K562 (cell line): ENCODE results near the gene RASL12. TPM values are rescaled to one million over a fixed set of nuclear protein-coding genes. Genes with fewer than 3 reads are reported as not detected.
A peak's percentile ranks its signal among the peaks of the same experiment; 100 is the strongest.

Experiments
- ATAC-seq: fragments of 200-7000 bp; cut with Tn5 transposase; 3 replicates; pipeline ENCODE4 v1.9.1; 2020; ENCODE audit warnings: moderate library complexity
- BruUV-seq: library from RNA; stranded (reverse); fragments of 400-500 nt; replicated peaks from 2 replicates; lab custom pipeline; 2021; lab: Mats Ljungman, UMichigan
- CTCF ChIA-PET: fragments of 300-600 bp; formaldehyde crosslinking; extraction: SDS; loops from one replicate; lab custom pipeline; 2021; ENCODE audit warnings: low intra/inter-chr PET ratio; lab: Yijun Ruan, JAX
- POLR2A ChIA-PET: fragments of 300-600, 350-650 bp; sonication (Branson Sonifier 250); formaldehyde crosslinking; extraction: SDS; loops from one replicate; lab custom pipeline; 2021; ENCODE audit warnings: antibody characterized with exemption, inconsistent platforms; lab: Yijun Ruan, JAX
- DNase-seq, 4 experiments: peaks; one replicate each; pipeline versions ENCODE4 v3.0.0 to v3.0.0-alpha.2; 2011 to 2018; ENCODE audit warnings: low spot score in 3 of 4, mixed read lengths in 3 of 4; ENCODE audit errors: extremely low read depth in 1 of 4
- FAIRE-seq: peaks from 2 replicates; lab custom pipeline; 2011; peaks lifted over from hg19 to GRCh38; lab: Jason Lieb, UNC
- H2AFZ ChIP-seq: 2 replicates; pipeline ENCODE4 v1.6.0; 2011; ENCODE audit warnings: low read depth, low read length, control low read depth, inconsistent platforms
- H3K27ac ChIP-seq: fragments of 200-600 bp; 3 replicates; pipeline ENCODE4 v1.8.0; 2011; ENCODE audit warnings: low read depth, mild to moderate bottlenecking, control low read depth, inconsistent platforms, low read length, moderate library complexity, mixed read lengths; ENCODE audit errors: extremely low read depth
- H3K27me3 ChIP-seq, 2 experiments: fragments of 300-600 bp in 1 of 2; 2 replicates in 1 of 2; 3 replicates in 1 of 2; pipeline versions ENCODE4 v1.6.0 to v1.8.0; 2011; ENCODE audit warnings: inconsistent platforms in 2 of 2, low read length in 2 of 2, mild to moderate bottlenecking in 1 of 2, mixed read lengths in 1 of 2, moderate library complexity in 1 of 2; ENCODE audit not compliant: control insufficient read depth in 2 of 2, insufficient read depth in 2 of 2
- H3K36me3 ChIP-seq: fragments of 300-600 bp; 3 replicates; pipeline ENCODE4 v1.8.0; 2011; ENCODE audit warnings: mild to moderate bottlenecking, low read length, inconsistent platforms; ENCODE audit not compliant: control insufficient read depth, insufficient read depth
- H3K4me1 ChIP-seq, 2 experiments: fragments of 200-600 bp in 1 of 2; replicated peaks in 1 of 2; 2 replicates in 1 of 2; 3 replicates in 1 of 2; pipeline versions ENCODE4 v1.5.1 to v1.8.0; 2011; ENCODE audit warnings: inconsistent platforms in 2 of 2, low read length in 2 of 2, mild to moderate bottlenecking in 1 of 2, mixed read lengths in 1 of 2, moderate library complexity in 1 of 2; ENCODE audit not compliant: control insufficient read depth in 2 of 2, insufficient read depth in 2 of 2
- H3K4me2 ChIP-seq: 2 replicates; pipeline ENCODE4 v1.6.1; 2011; ENCODE audit warnings: low read length, control low read depth, inconsistent platforms, mixed read lengths; ENCODE audit not compliant: insufficient read depth
- H3K4me3 ChIP-seq: fragments of 200-600 bp; sonication (generic), shearing (Covaris generic); 2 replicates; pipeline ENCODE4 v1.5.1; 2016; ENCODE audit warnings: control low read depth, inconsistent platforms
- H3K79me2 ChIP-seq: fragments of 200-600 bp; 3 replicates; pipeline ENCODE4 v1.8.0; 2011; ENCODE audit warnings: low read length, inconsistent platforms; ENCODE audit not compliant: control insufficient read depth, insufficient read depth
- H3K9ac ChIP-seq, 2 experiments: 2 replicates each; pipeline versions ENCODE4 v1.6.0 to v1.6.1; 2011; ENCODE audit warnings: low read depth in 2 of 2, low read length in 2 of 2, control low read depth in 1 of 2, inconsistent platforms in 1 of 2, mild to moderate bottlenecking in 1 of 2, mixed read lengths in 1 of 2; ENCODE audit not compliant: insufficient read depth in 1 of 2
- H3K9me1 ChIP-seq: one replicate; pipeline ENCODE4 v1.6.0; 2011; ENCODE audit warnings: inconsistent platforms, mild to moderate bottlenecking, low read length, moderate library complexity; ENCODE audit not compliant: control insufficient read depth, insufficient read depth
- H3K9me3 ChIP-seq: replicated peaks from 2 replicates; pipeline ENCODE4 v1.5.1; 2011; ENCODE audit warnings: low read depth, low read length, inconsistent platforms; ENCODE audit not compliant: control insufficient read depth, insufficient read depth
- H4K20me1 ChIP-seq: replicated peaks from 2 replicates; pipeline ENCODE4 v1.6.1; 2011; ENCODE audit warnings: low read length, inconsistent platforms, mixed read lengths; ENCODE audit not compliant: control insufficient read depth, insufficient read depth
- C11orf30 ChIP-seq: fragments of 450-650 bp; IDR thresholded peaks from 2 replicates; pipeline ENCODE4 v1.6.1; 2016; ENCODE audit warnings: low read depth, mild to moderate bottlenecking
- CBFA2T3 ChIP-seq: fragments of 450-650 bp; IDR thresholded peaks from 2 replicates; pipeline ENCODE4 v1.6.1; 2017
- DPF2 ChIP-seq: fragments of 450-650 bp; IDR thresholded peaks from 2 replicates; pipeline ENCODE4 v1.6.1; 2016
- KLF16 ChIP-seq: IDR thresholded peaks from 2 replicates; pipeline ENCODE4 v1.6.1; 2016; ENCODE audit warnings: antibody characterized with exemption
- MAFF ChIP-seq: IDR thresholded peaks from 2 replicates; pipeline ENCODE4 v1.6.1; 2012; ENCODE audit warnings: low read length, improper control_type of control experiment
- ZNF316 ChIP-seq: fragments of 450-650 bp; IDR thresholded peaks from 2 replicates; pipeline ENCODE4 v1.6.1; 2016
- WGBS: fragments of 100-300 bp; shearing (Covaris generic); methylation state at CpG from one replicate; pipeline ENCODE4 v1.1.6; 2016; ENCODE audit warnings: low coverage, mixed read lengths; ENCODE audit not compliant: insufficient coverage; ENCODE audit errors: missing lambda C conversion rate; 5-methylcytosine and 5-hydroxymethylcytosine counted together
- in situ Hi-C: fragments of 300-500 bp; cut with MboI; formaldehyde crosslinking; loops from 4 replicates; pipeline ENCODE4 v1.15.0; 2018; ENCODE audit warnings: inconsistent platforms, mixed read lengths
- intact Hi-C: fragments of 100-400 bp; cut with micrococcal nuclease; formaldehyde crosslinking; loops from 2 replicates; pipeline ENCODE4 v1.14.2; 2022
- polyA plus RNA-seq, 8 experiments: library from polyadenylated mRNA; depleted of rRNA in 4 of 8; stranded (reverse) in 5 of 8; unstranded in 3 of 8; fragments of >200 nt; fragmentation: Nextera tagmentation in 2 of 8; fragmentation: Illumina TruSeq in 1 of 8; extraction: Ambion mirVana in 2 of 8; extraction: Trizol in 1 of 8; gene quantifications; 2 replicates each; pipeline versions ENCODE4 v1.2.1 to v1.2.3, GENCODE V29; 2011 to 2014; ENCODE audit warnings: inconsistent platforms in 1 of 8, missing spikeins in 1 of 8
- small RNA-seq: library from RNA; depleted of rRNA; stranded (forward); fragments of <200 nt; gene quantifications from one replicate; pipeline ENCODE3, GENCODE V24; 2014
- total RNA-seq, 7 experiments: library from RNA; depleted of rRNA in 6 of 7; stranded (reverse); fragments of >200 nt in 6 of 7; fragmentation: Illumina TruSeq in 2 of 7; extraction: Trizol in 2 of 7; gene quantifications; 2 replicates each; pipeline versions ENCODE4 v1.2.1 to v1.2.3, GENCODE V29; 2011 to 2021; ENCODE audit warnings: low replicate concordance in 1 of 7

RASL12 gene
- total and polyA plus RNA-seq, 9 of the 15 experiments (the other 6 are each of a cell fraction or from before 2014, with no cell fraction given), result not detected

DNA sequence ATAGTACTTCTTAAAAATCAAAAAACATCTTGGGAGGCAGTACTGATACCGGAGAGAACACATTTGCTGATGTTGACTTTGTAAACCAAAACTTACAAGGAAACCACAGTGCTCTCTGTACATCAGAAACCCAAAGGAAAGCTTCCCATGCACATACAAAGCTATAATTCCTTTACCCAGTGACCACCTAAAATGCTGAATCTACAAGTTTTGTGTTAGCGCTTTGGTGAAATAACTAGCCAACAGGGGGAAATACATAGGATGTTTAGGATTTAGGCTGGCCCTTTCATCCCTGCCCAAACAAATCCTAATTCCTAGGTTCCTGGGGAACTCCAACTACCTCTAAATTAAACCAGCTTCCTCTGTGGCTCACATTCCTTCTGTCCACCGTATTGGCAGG lies 62.8 kb downstream of the RASL12 start:
- no peaks in the 10 kb centered on the region for H3K9me1 ChIP-seq
- TF ChIP-seq KLF16 (no peak), C11orf30 (peak; percentile 68), MAFF (peak; percentile 29; the same call in 1 of the 2 replicates), DPF2 (no peak), ZNF316 (peak; percentile 66), CBFA2T3 (no peak)
- H3K4me1 ChIP-seq, result no peaks in the 10 kb centered on the region
- in situ Hi-C loops (no loop called here), intact Hi-C loops (no loop called here)
- no peak overlapping the region for H3K9ac ChIP-seq
- DNase-seq (no peak), FAIRE-seq (no peak), ATAC-seq (no peak)
- no peaks in the 10 kb centered on the region for H3K27me3 ChIP-seq
- POLR2A ChIA-PET, result interaction anchor here (0.6 to 1.3 kb wide), 5 partner anchors 8 to 287 kb away, joined by 3 read pairs; no protein-coding TSS in a partner anchor
- no peak overlapping the region for H3K4me3 ChIP-seq
- no peaks in the 10 kb centered on the region for H3K9me3 ChIP-seq
- WGBS, result 93% methylated on average over 3 of the region's 3 CpGs
- H3K27ac ChIP-seq, result no peak overlapping the region
- no peaks in the 10 kb centered on the region for H4K20me1 ChIP-seq
- CTCF ChIA-PET, result no interaction called here
- peaks cover 18% of the 10 kb centered on the region; the same call in 1 of the 3 replicates for H3K36me3 ChIP-seq
- H2AFZ ChIP-seq, result no peak overlapping the region
- BruUV-seq, result no TSS peak
- H3K79me2 ChIP-seq, result no peaks in the 10 kb centered on the region
- H3K4me2 ChIP-seq, result no peak overlapping the region

Small RNAs within 50 kb of the gene (small RNA-seq; reads per million reads assigned to genes)
- not detected for gene AC013553.1

Other genes starting within 250 kb of the RASL12 start
Only the 7 nearest of the 14 such genes appear.
- 46.1 and 50.0 TPM in 2 replicates for gene SPG21, start 78.1 kb downstream of the RASL12 start, total RNA-seq (2014; rRNA removed)
- gene SPG21, start 78.1 kb downstream of the RASL12 start, total RNA-seq (2014; rRNA removed; fragmentation: Illumina TruSeq; extraction: Trizol), result 71.2 and 73.9 TPM in 2 replicates
- 56.8 and 59.8 TPM in 2 replicates for gene SPG21, start 78.1 kb downstream of the RASL12 start, total RNA-seq (2015; rRNA removed; fragmentation: Illumina TruSeq; extraction: Trizol)
- 72.0 and 79.1 TPM in 2 replicates for gene SPG21, start 78.1 kb downstream of the RASL12 start, total RNA-seq (2021)
- 49.2 and 65.1 TPM in 2 replicates for gene SPG21, start 78.1 kb downstream of the RASL12 start, polyA plus RNA-seq (2011; rRNA removed)
- gene SPG21, start 78.1 kb downstream of the RASL12 start, polyA plus RNA-seq (2014; fragmentation: Illumina TruSeq; extraction: Trizol), result 78.7 and 98.8 TPM in 2 replicates
- gene SPG21, start 78.1 kb downstream of the RASL12 start, polyA plus RNA-seq (2014; fragmentation: Nextera tagmentation; extraction: Ambion mirVana), result 10 to 100 TPM; 22.8 to 23.6 TPM
- 65.7 and 69.0 TPM in 2 replicates for gene SPG21, start 78.1 kb downstream of the RASL12 start, polyA plus RNA-seq (2014; rRNA removed)
- 18.6 and 31.1 TPM in 2 replicates for gene MTFMT, start 38.4 kb downstream of the RASL12 start, total RNA-seq (2014; rRNA removed)
- gene MTFMT, start 38.4 kb downstream of the RASL12 start, total RNA-seq (2014; rRNA removed; fragmentation: Illumina TruSeq; extraction: Trizol), result 18.2 and 19.6 TPM in 2 replicates
- 13.7 and 14.1 TPM in 2 replicates for gene MTFMT, start 38.4 kb downstream of the RASL12 start, total RNA-seq (2015; rRNA removed; fragmentation: Illumina TruSeq; extraction: Trizol)
- 17.3 and 17.6 TPM in 2 replicates for gene MTFMT, start 38.4 kb downstream of the RASL12 start, total RNA-seq (2021)
- gene MTFMT, start 38.4 kb downstream of the RASL12 start, polyA plus RNA-seq (2011; rRNA removed), result 16.4 and 16.7 TPM in 2 replicates
- 14.8 and 16.2 TPM in 2 replicates for gene MTFMT, start 38.4 kb downstream of the RASL12 start, polyA plus RNA-seq (2014; fragmentation: Illumina TruSeq; extraction: Trizol)
- 1 to 10 TPM; 1.4 to 2.2 TPM for gene MTFMT, start 38.4 kb downstream of the RASL12 start, polyA plus RNA-seq (2014; fragmentation: Nextera tagmentation; extraction: Ambion mirVana)
- gene MTFMT, start 38.4 kb downstream of the RASL12 start, polyA plus RNA-seq (2014; rRNA removed), result 14.0 and 15.9 TPM in 2 replicates
- not detected in 2 replicates for gene SLC51B, start 22.6 kb downstream of the RASL12 start, total RNA-seq (2014; rRNA removed)
- not detected in 2 replicates for gene SLC51B, start 22.6 kb downstream of the RASL12 start, total RNA-seq (2014; rRNA removed; fragmentation: Illumina TruSeq; extraction: Trizol)
- not detected in 2 replicates for gene SLC51B, start 22.6 kb downstream of the RASL12 start, total RNA-seq (2015; rRNA removed; fragmentation: Illumina TruSeq; extraction: Trizol)
- not detected in 2 replicates for gene SLC51B, start 22.6 kb downstream of the RASL12 start, total RNA-seq (2021)
- gene SLC51B, start 22.6 kb downstream of the RASL12 start, polyA plus RNA-seq (2011; rRNA removed), result not detected in 2 replicates
- not detected in 2 replicates for gene SLC51B, start 22.6 kb downstream of the RASL12 start, polyA plus RNA-seq (2014; fragmentation: Illumina TruSeq; extraction: Trizol)
- not detected for gene SLC51B, start 22.6 kb downstream of the RASL12 start, polyA plus RNA-seq (2014; fragmentation: Nextera tagmentation; extraction: Ambion mirVana)
- not detected in 2 replicates for gene SLC51B, start 22.6 kb downstream of the RASL12 start, polyA plus RNA-seq (2014; rRNA removed)
- gene KBTBD13, start 8.8 kb upstream of the RASL12 start, total RNA-seq (2014; rRNA removed), result 0.09 TPM in 1 of 2 replicates, not detected in the other
- 0.06 and 0.07 TPM in 2 replicates for gene KBTBD13, start 8.8 kb upstream of the RASL12 start, total RNA-seq (2014; rRNA removed; fragmentation: Illumina TruSeq; extraction: Trizol)
- not detected in 2 replicates for gene KBTBD13, start 8.8 kb upstream of the RASL12 start, total RNA-seq (2015; rRNA removed; fragmentation: Illumina TruSeq; extraction: Trizol)
- 0.11 and 0.13 TPM in 2 replicates for gene KBTBD13, start 8.8 kb upstream of the RASL12 start, total RNA-seq (2021)
- gene KBTBD13, start 8.8 kb upstream of the RASL12 start, polyA plus RNA-seq (2011; rRNA removed), result not detected in 2 replicates
- 0.04 and 0.10 TPM in 2 replicates for gene KBTBD13, start 8.8 kb upstream of the RASL12 start, polyA plus RNA-seq (2014; fragmentation: Illumina TruSeq; extraction: Trizol)
- under 1 TPM in 1 of 2 experiments, not detected in 1; 0.07 TPM for gene KBTBD13, start 8.8 kb upstream of the RASL12 start, polyA plus RNA-seq (2014; fragmentation: Nextera tagmentation; extraction: Ambion mirVana)
- gene KBTBD13, start 8.8 kb upstream of the RASL12 start, polyA plus RNA-seq (2014; rRNA removed), result 0.12 and 0.22 TPM in 2 replicates
- 0.41 and 0.49 TPM in 2 replicates for gene UBAP1L, start 47.2 kb upstream of the RASL12 start, total RNA-seq (2014; rRNA removed)
- 0.33 and 0.41 TPM in 2 replicates for gene UBAP1L, start 47.2 kb upstream of the RASL12 start, total RNA-seq (2014; rRNA removed; fragmentation: Illumina TruSeq; extraction: Trizol)
- 0.58 and 0.68 TPM in 2 replicates for gene UBAP1L, start 47.2 kb upstream of the RASL12 start, total RNA-seq (2015; rRNA removed; fragmentation: Illumina TruSeq; extraction: Trizol)
- 0.71 and 1.0 TPM in 2 replicates for gene UBAP1L, start 47.2 kb upstream of the RASL12 start, total RNA-seq (2021)
- 0.25 and 0.51 TPM in 2 replicates for gene UBAP1L, start 47.2 kb upstream of the RASL12 start, polyA plus RNA-seq (2011; rRNA removed)
- 0.16 and 0.21 TPM in 2 replicates for gene UBAP1L, start 47.2 kb upstream of the RASL12 start, polyA plus RNA-seq (2014; fragmentation: Illumina TruSeq; extraction: Trizol)
- gene UBAP1L, start 47.2 kb upstream of the RASL12 start, polyA plus RNA-seq (2014; fragmentation: Nextera tagmentation; extraction: Ambion mirVana), result not detected
- 0.44 and 0.70 TPM in 2 replicates for gene UBAP1L, start 47.2 kb upstream of the RASL12 start, polyA plus RNA-seq (2014; rRNA removed)
- gene PDCD7, start 65.8 kb upstream of the RASL12 start, total RNA-seq (2014; rRNA removed), result 16.4 and 18.9 TPM in 2 replicates
- gene PDCD7, start 65.8 kb upstream of the RASL12 start, total RNA-seq (2014; rRNA removed; fragmentation: Illumina TruSeq; extraction: Trizol), result 15.8 and 17.1 TPM in 2 replicates
- 15.7 and 18.8 TPM in 2 replicates for gene PDCD7, start 65.8 kb upstream of the RASL12 start, total RNA-seq (2015; rRNA removed; fragmentation: Illumina TruSeq; extraction: Trizol)
- 22.8 and 24.4 TPM in 2 replicates for gene PDCD7, start 65.8 kb upstream of the RASL12 start, total RNA-seq (2021)
- 20.1 and 21.9 TPM in 2 replicates for gene PDCD7, start 65.8 kb upstream of the RASL12 start, polyA plus RNA-seq (2011; rRNA removed)
- 26.5 and 30.2 TPM in 2 replicates for gene PDCD7, start 65.8 kb upstream of the RASL12 start, polyA plus RNA-seq (2014; fragmentation: Illumina TruSeq; extraction: Trizol)
- gene PDCD7, start 65.8 kb upstream of the RASL12 start, polyA plus RNA-seq (2014; fragmentation: Nextera tagmentation; extraction: Ambion mirVana), result 10 to 100 TPM; 11.8 to 12.1 TPM
- 19.1 and 22.9 TPM in 2 replicates for gene PDCD7, start 65.8 kb upstream of the RASL12 start, polyA plus RNA-seq (2014; rRNA removed)
- 37.0 and 39.6 TPM in 2 replicates for gene CLPX, start 117.4 kb upstream of the RASL12 start, total RNA-seq (2014; rRNA removed)
- gene CLPX, start 117.4 kb upstream of the RASL12 start, total RNA-seq (2014; rRNA removed; fragmentation: Illumina TruSeq; extraction: Trizol), result 50.9 and 55.9 TPM in 2 replicates
- 51.3 and 52.1 TPM in 2 replicates for gene CLPX, start 117.4 kb upstream of the RASL12 start, total RNA-seq (2015; rRNA removed; fragmentation: Illumina TruSeq; extraction: Trizol)
- 61.5 and 67.1 TPM in 2 replicates for gene CLPX, start 117.4 kb upstream of the RASL12 start, total RNA-seq (2021)
- gene CLPX, start 117.4 kb upstream of the RASL12 start, polyA plus RNA-seq (2011; rRNA removed), result 50.2 and 79.0 TPM in 2 replicates
- 54.6 and 63.1 TPM in 2 replicates for gene CLPX, start 117.4 kb upstream of the RASL12 start, polyA plus RNA-seq (2014; fragmentation: Illumina TruSeq; extraction: Trizol)
- 10 to 100 TPM; 11.2 to 13.4 TPM for gene CLPX, start 117.4 kb upstream of the RASL12 start, polyA plus RNA-seq (2014; fragmentation: Nextera tagmentation; extraction: Ambion mirVana)
- 66.6 and 83.3 TPM in 2 replicates for gene CLPX, start 117.4 kb upstream of the RASL12 start, polyA plus RNA-seq (2014; rRNA removed)